ENCODE results near the gene MEI1. TPM values are rescaled to one million over a fixed set of nuclear protein-coding genes. Genes with fewer than 3 reads are reported as not detected.
A peak's percentile ranks its signal among the peaks of the same experiment; 100 is the strongest.

Gene MEI1
- total RNA-seq, 1 donor from 2014 or later: 0.64 TPM

DNA sequence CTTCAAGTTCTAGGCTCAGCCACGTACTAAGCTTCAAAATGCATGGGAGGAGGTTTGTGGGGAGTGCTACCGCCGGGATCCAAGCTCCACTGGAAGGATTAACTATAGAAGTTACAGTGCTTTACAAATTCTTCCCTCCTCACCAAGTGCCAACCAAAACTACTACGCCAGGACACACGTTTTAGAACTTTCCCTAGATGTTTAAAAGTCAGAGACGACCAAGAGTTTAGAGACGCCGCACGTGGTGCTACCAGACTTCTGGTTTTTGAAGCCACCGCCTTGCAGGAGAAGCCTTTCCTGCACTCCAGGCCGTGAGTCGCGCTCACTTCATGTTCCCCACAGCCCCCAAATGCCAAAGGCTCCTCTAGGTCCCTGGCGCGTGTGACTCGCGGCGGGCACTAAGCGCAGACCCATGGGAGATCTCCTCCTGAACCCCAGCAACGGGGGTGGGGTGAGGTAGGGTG is 11.4 kb upstream of the MEI1 start:
- Mint-ChIP-seq H3K36me3 (ENCODE audit: low read depth, unreplicated experiment) (no peaks in the 10 kb centered on the region), H3K9me3 (ENCODE audit: unreplicated experiment) (no peaks in the 10 kb centered on the region), H3K27ac (ENCODE audit: unreplicated experiment) (peak overlapping the region; percentile 93), H3K27me3 (ENCODE audit: low read depth, unreplicated experiment) (no peaks in the 10 kb centered on the region), H3K4me1 (ENCODE audit: low read depth, unreplicated experiment) (peaks cover 6% of the 10 kb centered on the region), H3K4me3 (ENCODE audit: unreplicated experiment) (peak overlapping the region; percentile 96)
- H3K79me2 ChIP-seq (ENCODE audit: insufficient read depth, low read length): peaks cover 62% of the 10 kb centered on the region
- DNase-seq (ENCODE audit: low read depth) (peak; percentile 6), FAIRE-seq (no peak)
- H3K9me3 ChIP-seq (ENCODE audit: insufficient read depth, low read depth, low read length): no peaks in the 10 kb centered on the region
- peak overlapping the region; percentile 38 for H2AFZ ChIP-seq (ENCODE audit: low read depth, low read length)
- peak overlapping the region; percentile 83 for H3K27ac ChIP-seq (ENCODE audit: low read depth, low read length)
- H3K4me1 ChIP-seq (ENCODE audit: insufficient read depth, low read length): peaks cover 11% of the 10 kb centered on the region
- peak overlapping the region; percentile 96 for H3K4me2 ChIP-seq (ENCODE audit: low read length)
- H3K4me3 ChIP-seq (ENCODE audit: insufficient read depth, low read depth, low read length): peak overlapping the region; percentile 91
- H3K27me3 ChIP-seq (ENCODE audit: insufficient read depth, low read length): no peaks in the 10 kb centered on the region
- H3K9ac ChIP-seq (ENCODE audit: low read length): peak overlapping the region; percentile 95
- no peak for TF ChIP-seq EZH2 (IDR thresholded peaks at IDR 0.05; ENCODE audit: insufficient read depth, low read length)
- TF ChIP-seq, protein P1, sequence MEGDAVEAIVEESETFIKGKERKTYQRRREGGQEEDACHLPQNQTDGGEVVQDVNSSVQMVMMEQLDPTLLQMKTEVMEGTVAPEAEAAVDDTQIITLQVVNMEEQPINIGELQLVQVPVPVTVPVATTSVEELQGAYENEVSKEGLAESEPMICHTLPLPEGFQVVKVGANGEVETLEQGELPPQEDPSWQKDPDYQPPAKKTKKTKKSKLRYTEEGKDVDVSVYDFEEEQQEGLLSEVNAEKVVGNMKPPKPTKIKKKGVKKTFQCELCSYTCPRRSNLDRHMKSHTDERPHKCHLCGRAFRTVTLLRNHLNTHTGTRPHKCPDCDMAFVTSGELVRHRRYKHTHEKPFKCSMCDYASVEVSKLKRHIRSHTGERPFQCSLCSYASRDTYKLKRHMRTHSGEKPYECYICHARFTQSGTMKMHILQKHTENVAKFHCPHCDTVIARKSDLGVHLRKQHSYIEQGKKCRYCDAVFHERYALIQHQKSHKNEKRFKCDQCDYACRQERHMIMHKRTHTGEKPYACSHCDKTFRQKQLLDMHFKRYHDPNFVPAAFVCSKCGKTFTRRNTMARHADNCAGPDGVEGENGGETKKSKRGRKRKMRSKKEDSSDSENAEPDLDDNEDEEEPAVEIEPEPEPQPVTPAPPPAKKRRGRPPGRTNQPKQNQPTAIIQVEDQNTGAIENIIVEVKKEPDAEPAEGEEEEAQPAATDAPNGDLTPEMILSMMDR (IDR thresholded peaks at IDR 0.05; ENCODE audit: insufficient read depth, low read depth, low read length): no peak
- no peaks in the 10 kb centered on the region for H3K36me3 ChIP-seq (ENCODE audit: insufficient read depth, low read length)
- H4K20me1 ChIP-seq (ENCODE audit: insufficient read depth, low read length): peaks cover 42% of the 10 kb centered on the region

- Histone ChIP-seq H3K9ac (ENCODE audit: low read length) (peak within 1 kb of the TSS; percentile 95), H3K36me3 (ENCODE audit: insufficient read depth, low read length) (no peaks in the 10 kb centered on the region), H3K9me3 (ENCODE audit: insufficient read depth, low read depth, low read length) (no peaks in the 10 kb centered on the region), H3K4me1 (ENCODE audit: insufficient read depth, low read length) (peaks cover 10% of the 10 kb centered on the region), H3K4me3 (ENCODE audit: insufficient read depth, low read depth, low read length) (peak within 1 kb of the TSS; percentile 91), H3K27ac (ENCODE audit: low read depth, low read length) (peak within 1 kb of the TSS; percentile 83), H3K79me2 (ENCODE audit: insufficient read depth, low read length) (peaks cover 55% of the 10 kb centered on the region), H3K27me3 (ENCODE audit: insufficient read depth, low read length) (no peaks in the 10 kb centered on the region), H2AFZ (ENCODE audit: low read depth, low read length) (peak within 1 kb of the TSS; percentile 87), H3K4me2 (ENCODE audit: low read length) (peak within 1 kb of the TSS; percentile 96), H4K20me1 (ENCODE audit: insufficient read depth, low read length) (peaks cover 37% of the 10 kb centered on the region)
- DNase-seq (ENCODE audit: low read depth): peak; percentile 85
- Mint-ChIP-seq H3K36me3 (ENCODE audit: low read depth, unreplicated experiment) (no peaks in the 10 kb centered on the region), H3K4me1 (ENCODE audit: low read depth, unreplicated experiment) (peaks cover 5% of the 10 kb centered on the region), H3K4me3 (ENCODE audit: unreplicated experiment) (peak within 1 kb of the TSS; percentile 96), H3K27me3 (ENCODE audit: low read depth, unreplicated experiment) (no peaks in the 10 kb centered on the region), H3K27ac (ENCODE audit: unreplicated experiment) (peak within 1 kb of the TSS; percentile 93), H3K9me3 (ENCODE audit: unreplicated experiment) (no peaks in the 10 kb centered on the region)
- TF ChIP-seq EZH2 (IDR thresholded peaks at IDR 0.05; ENCODE audit: insufficient read depth, low read length): no peak
- TF ChIP-seq, protein P1 (IDR thresholded peaks at IDR 0.05; ENCODE audit: insufficient read depth, low read depth, low read length): no peak
- FAIRE-seq: no peak
These were observed 10.7 kb upstream of the MEI1 start, which contains the start of gene SNU13 for GRCh38 chr22:41688365-41689211. Gene SNU13 (minus strand): TSS chr22:41688867. CDS start chr22:41688796, 71 bp downstream.
